Astrocyte of the hippocampus (primary cell): ENCODE results near the gene MKRN2OS.
A peak's percentile ranks its signal among the peaks of the same experiment; 100 is the strongest.
"Not testable (repeated sequence)": the region's sequence is repeated elsewhere in the genome, so short reads cannot be mapped to it uniquely, and the experiment has no call there.

Experiments
- DNase-seq: peaks from one replicate; pipeline ENCODE4 v3.0.0; 2011; ENCODE audit warnings: low read depth, low spot score

MKRN2OS gene

GRCh38 chr3:12561397-12561796 lies 16.1 kb upstream of the MKRN2OS start:
- no peak for DNase-seq

GRCh38 chr3:12560505-12561190 lies 15.3 kb upstream of the MKRN2OS start:
- no peak for DNase-seq

GRCh38 chr3:12559520-12559919 lies 14.2 kb upstream of the MKRN2OS start:
- DNase-seq, result no peak

- DNase-seq, result no peak
These were observed 13.4 kb upstream of the MKRN2OS start for GRCh38 chr3:12558706-12559105.

- peak; percentile 42 for DNase-seq
These were observed 12.3 kb upstream of the MKRN2OS start for GRCh38 chr3:12557473-12558100.

GRCh38 chr3:12556690-12557472 lies 11.6 kb upstream of the MKRN2OS start, which contains the start of gene MKRN2:
MKRN2 (plus strand) TSS chr3:12557087; CDS start chr3:12557151, 64 bp downstream.
- DNase-seq, result peak; percentile 96

- DNase-seq, result no peak
These were observed 11.0 kb upstream of the MKRN2OS start for GRCh38 chr3:12556314-12556689.

- peak; percentile 53 for DNase-seq
These were observed 8.7 kb upstream of the MKRN2OS start for GRCh38 chr3:12553921-12554391.

GRCh38 chr3:12549971-12550760 lies 4.9 kb upstream of the MKRN2OS start:
- no peak for DNase-seq

- no peak for DNase-seq
These were observed 437 bp downstream of the MKRN2OS start for GRCh38 chr3:12544652-12545472.

GRCh38 chr3:12543497-12543896 lies 1.8 kb downstream of the MKRN2OS start:
- DNase-seq, result not testable (repeated sequence)

- DNase-seq, result peak; percentile 15
These were observed 3.7 kb downstream of the MKRN2OS start for GRCh38 chr3:12541625-12542024.

- DNase-seq, result peak; percentile 15
These were observed 8.9 kb downstream of the MKRN2OS start for GRCh38 chr3:12536423-12536822.

- no peak for DNase-seq
These were observed 13.1 kb downstream of the MKRN2OS start for GRCh38 chr3:12532182-12532581.

GRCh38 chr3:12527757-12528143 lies 17.5 kb downstream of the MKRN2OS start:
- no peak for DNase-seq

GRCh38 chr3:12522721-12523120 lies 22.6 kb downstream of the MKRN2OS start:
- peak; percentile 9 for DNase-seq

- no peak for DNase-seq
These were observed 24.3 kb downstream of the MKRN2OS start for GRCh38 chr3:12521010-12521409.

GRCh38 chr3:12518261-12519028 lies 26.9 kb downstream of the MKRN2OS start:
- no peak for DNase-seq

- DNase-seq, result no peak
These were observed 28.4 kb downstream of the MKRN2OS start for GRCh38 chr3:12516873-12517272.

GRCh38 chr3:12515631-12516030 lies 29.7 kb downstream of the MKRN2OS start:
- no peak for DNase-seq
